HG03378 (cell line): Measurements from ENCODE around the gene CELSR1.

Experiments used
- ATAC-seq: cut with Tn5 transposase; IDR thresholded peaks from one replicate; pipeline ENCODE4 v1.9.1; 2021; ENCODE audit warnings: mild to moderate bottlenecking, moderate library complexity; ENCODE audit not compliant: unreplicated experiment

CELSR1 gene

DNA sequence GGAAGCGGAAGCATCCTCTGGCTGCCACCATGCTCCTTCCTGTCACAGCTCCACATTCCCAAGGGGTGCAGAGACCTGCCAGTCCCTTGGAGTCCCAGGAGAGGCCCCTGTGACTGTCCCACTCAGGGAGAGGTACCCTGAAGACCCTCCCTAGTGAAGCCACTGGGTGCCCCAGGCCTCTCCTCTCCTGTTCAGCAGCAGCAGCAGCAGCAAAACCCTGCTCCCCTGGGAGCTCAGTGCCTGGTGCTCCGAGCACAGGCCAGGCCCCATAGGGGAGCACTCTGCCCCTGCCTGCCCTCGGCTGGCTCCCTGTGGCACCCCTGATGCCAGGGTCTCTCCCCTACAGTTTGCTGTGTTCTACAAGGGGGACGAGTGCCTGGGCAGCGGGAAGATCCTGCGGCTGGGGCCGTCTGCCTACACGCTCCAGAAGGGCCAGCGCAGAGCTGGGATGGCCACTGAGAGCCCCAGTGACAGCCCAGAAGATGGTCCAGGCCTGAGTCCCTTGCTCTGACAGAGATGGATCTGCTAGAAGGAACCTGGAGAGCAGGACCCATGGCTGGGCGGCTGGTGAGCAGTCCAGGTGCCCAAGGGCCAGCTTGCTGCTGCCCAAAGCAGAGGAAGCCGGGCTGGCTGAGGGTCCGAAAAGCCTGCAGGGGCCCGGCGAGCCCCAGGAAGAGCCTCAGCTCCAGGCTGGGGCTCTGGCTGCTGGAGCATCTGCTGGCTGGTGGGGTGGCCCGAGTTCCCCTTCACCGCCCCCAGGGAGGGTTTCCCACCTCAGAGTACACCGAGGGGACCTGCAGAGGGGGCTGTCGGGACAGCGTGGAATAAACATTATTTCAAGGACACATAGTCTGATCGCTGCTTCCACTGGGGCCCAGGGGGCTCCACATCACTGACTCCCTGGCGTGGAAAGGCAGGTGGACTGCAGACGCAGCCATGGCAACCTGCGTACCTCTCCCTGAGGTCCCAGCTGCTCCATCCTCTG is 180.6 kb downstream of the CELSR1 start:
- no peak for ATAC-seq

DNA sequence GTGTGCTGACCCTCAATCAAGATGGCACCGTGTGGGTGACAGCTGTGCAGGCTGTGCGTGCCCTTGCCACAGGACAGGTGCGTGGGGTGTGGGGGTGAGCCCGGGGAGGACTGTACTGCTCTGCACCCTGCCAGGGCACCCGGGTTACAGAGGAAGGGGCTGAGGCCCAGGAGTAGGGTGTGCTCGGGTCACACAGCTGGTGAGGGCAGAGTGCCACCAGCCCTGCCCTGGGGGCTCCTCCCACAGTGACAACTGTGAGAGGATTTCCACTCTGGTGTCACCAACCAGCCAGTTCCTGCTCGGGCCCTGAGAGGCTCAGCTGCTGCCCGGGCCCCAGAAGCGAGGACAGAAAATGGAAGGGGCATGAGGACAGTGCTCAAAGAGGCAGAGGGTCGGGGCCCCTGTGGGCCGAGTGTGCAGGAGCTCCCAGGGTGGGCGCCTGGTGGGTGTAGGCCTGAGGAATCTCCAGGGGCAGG is 181.4 kb downstream of the CELSR1 start:
- no peak for ATAC-seq

DNA sequence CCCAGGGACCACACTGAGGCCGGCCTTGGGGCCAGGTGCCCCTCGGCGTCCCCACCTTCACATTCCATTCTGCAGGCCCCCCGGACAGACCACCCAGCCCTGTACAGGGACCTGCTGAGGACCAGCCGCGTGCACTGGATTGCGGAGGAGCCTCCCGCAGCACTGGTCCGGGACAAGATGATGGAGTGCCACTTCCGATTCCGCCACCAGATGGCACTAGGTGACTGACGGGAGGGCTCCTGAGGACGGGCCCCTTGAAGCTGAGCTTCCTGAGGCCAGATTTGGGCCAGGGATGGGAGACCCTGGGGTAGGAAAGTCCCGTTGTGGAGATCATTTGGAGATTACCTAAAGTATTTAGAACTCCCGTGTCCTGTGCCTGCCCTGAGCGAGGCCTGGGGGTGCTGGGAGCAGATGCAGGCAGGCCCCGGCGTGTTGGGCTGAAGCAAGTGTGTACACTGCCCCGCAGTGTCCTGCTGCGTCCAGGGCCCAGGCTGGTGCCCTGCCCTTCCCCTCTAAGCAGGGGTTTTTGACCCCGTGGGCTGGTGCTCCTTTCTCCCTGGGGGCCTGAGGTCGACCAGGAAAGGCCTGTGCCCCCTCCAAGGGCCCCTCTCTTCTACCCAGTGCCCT is 181.9 kb downstream of the CELSR1 start:
- no peak for ATAC-seq

DNA sequence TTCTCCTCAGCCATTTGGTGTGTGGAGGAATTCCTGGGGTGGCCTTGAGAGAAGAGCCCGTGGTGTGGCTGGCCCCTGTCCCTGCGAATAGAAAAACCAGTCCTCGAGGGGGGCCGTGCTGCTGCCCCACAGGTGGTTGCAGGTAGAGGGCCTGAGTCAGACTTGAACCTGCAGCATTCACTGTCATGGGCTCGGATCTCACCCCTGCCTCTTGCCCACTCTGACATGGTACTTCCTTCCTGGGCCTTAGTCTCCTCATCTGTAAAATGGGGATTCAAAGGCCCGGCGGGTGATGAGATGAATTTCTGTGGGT is 182.5 kb downstream of the CELSR1 start:
- ATAC-seq: no peak

DNA sequence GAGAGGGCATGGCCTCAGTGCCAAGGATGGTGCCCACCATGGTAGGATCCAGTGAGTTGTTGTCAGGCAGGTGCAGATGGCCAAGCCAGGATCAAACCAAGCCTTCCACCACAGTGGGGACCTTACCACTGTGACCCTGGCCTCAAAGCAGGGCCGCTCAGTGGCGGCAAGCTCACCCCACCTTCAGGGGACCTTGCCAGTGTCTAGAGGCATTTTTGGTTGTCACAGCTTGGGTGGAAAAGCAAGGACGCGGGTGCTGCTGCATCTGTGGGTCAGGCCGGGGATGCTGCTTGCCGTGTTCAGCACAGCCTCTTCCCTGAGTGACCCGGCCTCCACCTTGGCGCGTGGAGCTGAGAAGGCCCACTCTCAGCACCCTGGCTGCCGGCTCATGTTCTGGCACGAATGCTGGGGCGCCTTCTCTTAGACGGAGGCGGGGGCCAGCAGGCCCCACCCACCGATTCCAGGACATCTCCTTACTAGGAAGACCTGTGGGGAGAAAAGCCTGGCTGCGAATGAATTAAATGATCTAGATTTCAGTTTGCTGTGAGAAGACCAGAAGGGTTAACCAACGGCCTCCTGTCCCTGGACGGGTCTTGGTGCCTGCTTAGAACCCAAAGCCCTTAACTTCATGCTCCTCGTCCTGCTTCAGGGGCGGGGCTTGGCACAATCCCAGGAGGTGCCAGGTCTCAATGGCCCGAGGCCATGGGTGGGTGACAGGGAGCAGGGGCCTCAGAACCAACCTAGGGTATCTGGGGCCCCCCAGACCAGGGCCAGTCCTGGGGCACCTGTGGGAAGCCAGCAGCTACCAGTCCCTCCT is 183.0 kb downstream of the CELSR1 start:
- no peak for ATAC-seq

DNA sequence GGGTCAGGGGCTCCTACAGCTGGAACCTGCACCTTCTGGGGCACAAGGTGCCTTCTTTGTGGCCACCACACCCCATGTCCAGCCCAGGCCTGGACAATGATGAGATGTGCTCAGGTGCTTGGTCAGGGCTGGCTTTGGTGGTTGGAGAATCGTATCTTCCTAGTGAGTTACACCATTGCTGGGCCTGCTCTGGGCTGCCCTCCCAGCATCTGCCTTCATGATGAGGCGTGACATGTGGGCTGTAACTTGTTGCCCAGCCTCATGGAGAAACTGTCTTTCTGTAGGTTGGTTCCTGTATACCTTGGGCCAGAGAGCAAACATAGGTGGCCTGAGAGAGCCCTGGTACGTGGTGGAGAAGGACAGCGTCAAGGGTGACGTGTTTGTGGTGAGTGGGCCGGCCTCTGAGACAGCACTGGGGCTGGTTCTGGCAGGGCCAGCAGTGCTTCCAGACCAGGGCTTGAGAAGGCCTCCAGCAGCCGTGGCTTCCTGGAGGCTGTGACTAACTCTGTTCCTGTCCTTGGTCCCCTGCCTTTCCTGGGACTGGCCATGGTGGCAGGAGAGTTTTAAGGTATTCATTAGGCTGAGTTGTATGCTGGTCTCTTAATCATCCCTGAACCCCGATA is 183.8 kb downstream of the CELSR1 start:
- no peak for ATAC-seq

DNA sequence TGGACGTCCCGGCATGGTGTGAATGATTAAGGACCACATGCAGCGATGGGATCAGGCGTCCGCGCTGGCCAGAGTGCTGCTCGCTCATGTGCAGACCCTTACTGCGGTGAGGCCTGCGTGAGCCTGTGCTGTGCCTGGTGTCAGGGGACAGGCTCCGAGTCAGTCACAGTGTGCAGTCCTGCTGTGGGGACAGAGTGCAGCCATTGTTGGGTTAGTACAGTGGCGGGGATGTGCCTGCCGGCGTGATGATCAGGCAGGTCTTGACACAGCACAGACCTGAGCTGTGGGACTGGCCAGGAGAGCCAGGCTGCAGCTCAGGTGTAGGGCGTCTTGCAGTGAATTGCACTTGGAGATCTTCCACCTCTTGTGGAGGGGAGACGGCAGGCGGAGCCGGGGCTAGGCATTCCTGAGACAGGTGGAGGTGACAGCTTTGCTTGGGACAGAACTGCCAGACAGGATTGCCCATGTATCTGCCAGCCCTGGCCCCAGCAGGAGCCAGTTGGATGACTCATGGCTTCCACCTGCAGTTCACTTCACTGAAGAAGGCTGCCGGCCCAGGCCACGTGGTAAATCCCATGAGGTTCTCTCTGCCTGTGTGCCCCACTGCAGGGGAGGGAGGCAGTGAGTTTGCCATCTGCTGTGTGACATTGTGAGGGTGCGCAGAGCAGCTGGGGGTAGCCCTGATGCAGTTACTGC is 184.6 kb downstream of the CELSR1 start:
- ATAC-seq: no peak

DNA sequence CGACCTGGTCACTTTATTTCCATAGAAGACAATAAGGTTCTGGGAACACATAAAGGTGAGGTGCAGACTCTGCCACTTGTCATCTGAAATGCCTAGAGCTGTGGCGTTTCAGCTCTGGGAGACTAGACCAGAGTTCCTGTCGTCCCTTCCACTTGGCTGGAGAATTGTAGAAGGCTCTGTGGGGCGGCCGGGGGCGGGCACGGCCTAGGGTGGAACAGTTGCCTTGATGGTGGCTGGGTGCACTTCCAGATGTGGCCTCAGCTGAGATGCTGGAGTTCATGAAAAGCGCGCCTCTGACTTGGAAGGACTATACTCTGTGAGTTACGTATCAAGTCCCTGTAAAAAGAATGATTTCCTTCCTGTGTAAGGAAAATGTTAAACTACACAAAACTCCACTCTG is 185.1 kb downstream of the CELSR1 start:
- ATAC-seq: no peak

DNA sequence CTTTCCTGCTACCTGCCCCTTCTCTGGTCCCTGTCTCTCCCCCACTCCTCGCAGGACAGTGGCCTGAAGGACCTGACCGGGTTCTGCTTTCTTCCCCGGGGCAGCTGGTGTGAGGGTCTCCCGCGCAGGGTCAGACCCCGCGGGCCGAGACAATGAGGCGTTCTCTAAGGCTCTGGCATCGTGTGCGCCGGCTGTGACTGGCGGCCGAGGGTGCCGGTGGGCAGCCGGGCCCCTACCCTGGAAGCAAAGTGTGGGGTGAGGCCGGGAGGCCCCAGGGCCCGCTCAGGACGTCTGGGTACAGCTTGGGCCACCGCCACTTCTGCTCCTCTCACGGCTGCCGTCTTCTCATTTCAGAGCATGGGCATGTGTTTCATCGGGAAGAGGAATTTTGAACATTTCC is 185.7 kb downstream of the CELSR1 start:
- no peak for ATAC-seq

DNA sequence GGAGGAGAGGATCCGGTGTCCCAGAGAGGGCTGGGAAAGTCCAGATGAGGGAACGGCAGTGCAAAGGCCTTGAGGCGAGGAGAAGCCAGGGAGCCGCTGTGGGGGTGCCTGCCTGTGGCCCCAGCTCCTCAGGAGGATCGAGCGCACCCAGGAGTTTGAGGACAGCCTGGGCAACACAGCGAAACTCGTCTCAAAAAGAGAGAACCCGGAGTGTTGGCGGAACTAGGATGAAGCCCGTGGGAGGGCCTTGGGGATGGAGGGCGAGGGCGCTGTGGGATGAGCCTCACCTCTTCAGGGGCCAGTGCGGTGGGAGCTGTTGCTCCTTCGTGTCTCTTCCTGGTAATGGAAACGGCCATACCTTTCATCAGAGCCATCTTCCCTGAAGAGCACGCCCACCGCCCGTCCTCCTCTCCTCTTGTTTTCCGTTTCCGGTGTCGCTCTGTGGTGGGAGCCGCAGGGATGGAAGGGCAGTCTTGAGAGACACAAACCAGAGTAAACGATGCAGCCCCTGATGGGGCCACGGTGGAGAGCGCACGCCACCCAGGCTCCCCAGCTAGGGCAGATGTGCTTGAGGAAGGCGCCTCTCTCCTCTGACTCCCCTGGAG is 186.2 kb downstream of the CELSR1 start:
- ATAC-seq: no peak

DNA sequence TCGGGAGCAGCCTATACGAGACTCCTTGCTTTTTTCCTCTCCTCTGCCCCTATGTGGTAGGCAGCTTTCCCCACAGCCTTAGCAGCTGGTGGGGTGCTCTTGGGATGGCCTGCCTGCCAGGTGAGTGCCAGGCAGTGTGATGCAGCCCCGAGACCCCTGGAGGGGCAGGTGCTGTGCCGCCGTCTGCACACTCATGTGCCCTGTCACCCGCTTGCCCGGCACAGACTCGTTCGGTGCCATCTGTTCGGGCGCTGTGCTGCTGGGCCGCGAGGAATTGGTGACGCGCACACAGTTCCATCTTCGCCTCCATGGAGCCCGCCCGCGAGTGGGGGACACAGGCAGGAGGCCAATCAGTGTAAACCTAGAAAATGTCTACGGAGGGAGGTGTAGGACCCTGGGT is 186.8 kb downstream of the CELSR1 start:
- no peak for ATAC-seq

DNA sequence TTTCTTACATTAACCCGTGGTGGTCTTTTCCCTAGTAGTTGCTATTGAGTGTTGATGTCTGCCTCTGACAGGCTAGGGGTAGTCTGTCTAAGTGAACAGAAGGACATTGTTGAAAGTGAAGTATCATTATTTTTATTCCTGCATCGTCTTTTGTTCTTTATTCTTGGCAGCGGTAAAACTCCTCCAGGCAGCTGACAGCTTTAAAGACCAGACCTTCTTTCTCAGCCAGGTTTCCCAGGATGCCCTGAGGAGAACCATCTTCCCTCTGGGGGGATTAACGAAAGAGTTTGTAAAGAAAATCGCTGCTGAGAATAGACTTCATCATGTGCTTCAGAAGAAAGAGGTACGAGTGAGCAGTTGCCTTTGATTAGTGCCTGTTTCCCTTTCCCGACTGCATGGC is 187.3 kb downstream of the CELSR1 start:
- ATAC-seq: no peak

DNA sequence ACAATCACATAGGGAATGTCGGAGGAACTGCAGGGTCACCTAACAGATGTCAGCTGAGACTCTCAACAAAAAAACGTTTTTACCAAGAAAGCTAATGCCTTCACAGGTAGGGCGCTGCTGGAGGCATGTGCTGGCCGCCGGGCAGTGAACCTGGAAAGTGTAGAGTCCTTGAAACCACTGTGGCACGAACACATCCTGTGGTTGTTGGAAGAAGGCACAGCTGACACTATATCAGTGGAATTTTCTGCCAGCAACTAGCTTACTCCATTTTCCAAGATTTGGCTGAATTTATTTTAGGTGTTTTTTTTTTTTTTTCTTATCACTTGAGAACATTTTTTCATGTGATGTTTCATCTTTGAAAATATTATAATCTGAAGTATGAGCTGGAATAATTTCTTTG is 187.7 kb downstream of the CELSR1 start:
- no peak for ATAC-seq

DNA sequence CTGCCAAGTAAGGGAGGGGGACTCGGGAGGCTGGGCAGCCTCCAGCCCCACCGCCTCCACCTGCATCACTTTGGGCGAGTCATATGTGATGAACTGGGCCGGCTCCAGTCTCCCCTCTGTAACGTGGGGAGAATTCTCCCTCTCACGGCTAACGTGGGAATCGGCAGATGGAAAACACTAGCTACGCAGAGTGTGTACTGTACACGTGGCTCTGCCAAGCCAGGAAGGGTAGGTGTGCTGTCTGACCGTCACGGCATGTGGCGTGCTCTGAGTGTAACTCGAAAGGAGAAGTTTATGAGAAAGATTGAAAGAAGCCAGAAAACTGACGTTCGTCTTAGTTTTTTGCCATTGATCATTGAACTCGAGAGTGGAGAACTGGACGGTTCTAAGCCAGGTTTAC is 188.2 kb downstream of the CELSR1 start:
- no peak for ATAC-seq

DNA sequence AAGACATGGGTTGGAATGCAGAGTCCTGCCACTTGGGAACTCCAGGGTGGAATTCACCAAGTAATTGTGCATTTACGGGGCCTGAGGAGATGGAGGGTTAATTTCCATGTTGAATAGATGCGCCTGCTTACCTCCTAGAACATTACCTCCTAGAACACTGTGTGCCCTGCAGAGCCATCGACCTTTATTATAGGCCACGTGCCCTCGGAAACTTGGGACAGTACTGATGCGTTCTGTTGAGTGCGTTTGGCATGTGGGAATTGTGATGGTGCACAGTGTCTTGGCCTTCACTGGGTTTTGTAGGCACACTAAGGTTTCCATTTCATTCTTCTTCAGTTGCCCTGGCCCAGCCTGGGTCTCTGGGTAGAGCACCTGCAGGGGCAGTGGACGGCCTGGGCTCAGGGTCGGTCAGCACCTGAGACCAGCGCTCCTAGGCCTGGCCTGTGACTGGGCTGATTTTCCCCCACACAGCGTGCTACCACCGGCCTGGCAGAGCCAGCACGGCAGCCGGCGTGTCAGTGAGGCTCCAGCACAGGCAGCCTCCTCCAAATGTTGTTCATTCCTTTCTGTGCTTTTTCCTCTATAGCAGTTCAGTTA is 189.2 kb downstream of the CELSR1 start:
- ATAC-seq: no peak

DNA sequence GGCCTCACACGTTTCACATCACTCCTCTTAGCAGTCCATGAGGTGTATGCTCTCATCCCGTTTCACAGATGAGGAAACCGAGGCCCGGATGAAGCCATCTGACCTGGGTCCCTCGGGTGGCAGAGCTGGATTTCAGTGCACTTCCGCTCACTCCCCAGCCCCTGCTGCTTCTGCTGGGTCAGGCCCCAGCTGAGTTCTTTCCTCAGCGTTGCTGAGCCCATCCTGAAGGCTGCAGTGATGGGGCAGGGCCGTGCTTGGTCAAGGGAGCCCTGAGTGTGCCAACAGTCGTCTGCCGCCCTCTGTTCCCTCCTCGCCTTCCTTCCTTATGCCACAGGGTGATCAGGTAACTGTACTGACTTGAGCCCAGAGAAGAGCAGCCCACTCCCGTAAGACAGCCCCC is 189.8 kb downstream of the CELSR1 start:
- ATAC-seq: no peak

DNA sequence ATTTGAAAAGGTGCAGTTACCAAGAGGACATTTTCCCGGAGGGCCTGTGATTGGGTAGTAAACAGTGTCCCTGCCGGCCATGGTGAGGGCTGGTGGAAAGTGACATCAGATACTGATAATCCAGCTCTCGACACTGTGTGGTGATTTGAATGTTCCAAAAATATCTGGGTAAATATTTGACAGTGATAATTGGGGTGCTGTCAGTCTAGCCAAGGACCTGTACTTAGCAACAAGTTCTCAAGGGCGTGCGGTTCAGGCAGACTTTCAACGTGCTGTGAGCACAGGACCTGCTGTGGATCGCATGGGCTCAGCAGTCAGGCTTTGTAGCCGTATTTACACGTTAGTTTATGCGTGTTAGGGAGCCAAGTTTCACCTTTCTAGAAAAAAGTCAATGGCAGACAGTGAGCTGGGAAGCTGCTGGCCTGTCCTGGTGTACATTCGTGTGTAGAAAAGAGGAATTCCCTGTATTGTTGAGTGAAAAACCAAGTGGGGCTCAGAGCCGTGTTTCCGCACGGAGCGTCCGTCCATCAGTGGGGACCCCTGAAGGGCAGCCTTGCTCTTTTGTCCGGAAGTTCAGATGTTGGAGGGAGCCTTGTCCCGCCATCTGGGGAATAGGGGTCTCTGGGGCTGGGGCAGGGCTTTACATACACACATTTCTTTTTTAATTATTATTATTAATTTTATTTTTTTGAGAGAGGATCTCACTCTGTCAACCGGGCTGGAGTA is 190.6 kb downstream of the CELSR1 start:
- no peak for ATAC-seq

DNA sequence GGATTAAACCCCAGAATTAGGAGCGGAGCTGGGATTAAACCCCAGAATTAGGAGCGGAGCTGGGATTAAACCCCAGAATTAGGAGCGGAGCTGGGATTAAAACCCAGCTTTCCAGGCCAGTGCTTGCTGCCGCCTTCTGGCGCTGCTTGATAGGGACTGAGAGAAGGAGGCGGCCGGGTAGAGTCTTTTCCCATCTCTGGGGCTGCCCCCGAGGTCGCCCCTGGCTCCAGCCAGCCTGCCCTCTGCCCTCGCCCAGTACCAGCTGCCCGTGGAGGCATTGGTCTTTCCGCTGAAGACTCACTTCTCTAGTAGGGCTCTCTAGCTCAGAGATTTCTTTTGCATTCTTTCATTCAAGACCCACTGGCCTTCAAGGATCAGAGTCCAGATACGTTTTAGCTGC is 196.7 kb downstream of the CELSR1 start:
- no peak for ATAC-seq

DNA sequence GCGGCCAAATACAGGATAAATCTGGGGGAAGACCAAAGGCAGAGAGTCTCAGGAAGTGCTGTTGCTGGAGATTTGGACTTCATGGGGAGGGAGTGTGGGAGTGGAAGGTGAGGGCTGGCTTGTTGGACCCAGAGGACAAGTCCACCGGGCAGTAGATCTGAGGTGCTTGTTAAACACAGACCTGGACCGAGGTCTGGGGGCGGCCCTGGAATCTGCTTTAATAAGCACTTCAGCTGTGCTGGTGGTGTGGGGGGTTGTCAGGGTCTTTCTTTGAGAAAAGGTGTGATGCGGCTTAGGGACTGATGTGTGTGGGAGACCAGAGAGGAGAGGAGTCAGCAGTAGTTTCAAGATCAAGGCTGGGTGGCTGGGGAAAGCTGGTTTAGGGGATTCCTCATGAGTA is 197.5 kb downstream of the CELSR1 start:
- ATAC-seq: no peak
